ENCODE measurements around the gene ERO1B.

DNA sequence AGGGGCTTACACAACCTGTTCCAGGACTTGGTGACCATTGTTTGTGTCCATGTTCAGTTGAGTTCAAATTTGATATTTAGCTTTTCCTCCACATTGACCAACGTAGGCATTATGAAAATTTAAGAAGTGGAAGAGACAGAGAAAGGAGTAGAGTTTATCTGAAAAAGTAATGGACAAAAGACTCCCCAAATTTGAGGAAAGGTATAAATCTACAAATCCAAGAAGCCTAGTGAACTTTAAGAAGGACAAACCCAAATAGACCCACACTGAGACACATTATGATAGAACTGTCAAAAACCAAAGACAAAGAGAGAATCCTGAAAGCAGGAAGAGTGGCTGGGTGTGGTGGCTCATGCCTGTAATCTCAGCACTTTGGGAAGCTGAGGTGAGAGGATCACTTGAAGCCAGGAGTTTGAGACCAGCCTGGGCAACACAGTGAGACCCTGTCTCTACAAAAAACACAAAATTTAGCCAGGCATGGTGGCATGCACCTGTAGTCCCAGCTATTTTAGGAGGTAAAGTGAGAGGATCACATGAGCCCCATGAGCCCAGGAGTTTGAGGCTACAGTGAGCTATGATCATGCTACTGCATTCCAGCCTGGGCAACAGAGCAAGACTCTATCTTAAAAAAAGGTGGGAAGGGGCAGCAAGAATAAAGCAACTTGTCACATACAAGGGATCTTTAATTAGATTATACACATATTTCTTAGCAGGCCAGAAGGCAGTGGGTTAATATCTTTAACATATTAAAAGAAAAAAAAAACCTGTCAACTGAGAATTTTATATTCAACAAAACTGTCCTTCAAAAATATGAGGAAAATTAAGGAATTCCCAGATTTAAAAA is 41.0 kb upstream of the ERO1B start:
- TF ChIP-seq CTCF (IDR thresholded peaks at IDR 0.05) = no peak
- TF ChIP-seq POLR2A (IDR thresholded peaks at IDR 0.05) = no peak
